HG03378 (cell line): ENCODE measurements around the gene SHLD3.
"Not testable (repeated sequence)": the region's sequence is repeated elsewhere in the genome, so short reads cannot be mapped to it uniquely, and the experiment has no call there.

Experiments
- ATAC-seq: cut with Tn5 transposase; IDR thresholded peaks from one replicate; pipeline ENCODE4 v1.9.1; 2021; ENCODE audit warnings: mild to moderate bottlenecking, moderate library complexity; ENCODE audit not compliant: unreplicated experiment

The SHLD3 gene

DNA sequence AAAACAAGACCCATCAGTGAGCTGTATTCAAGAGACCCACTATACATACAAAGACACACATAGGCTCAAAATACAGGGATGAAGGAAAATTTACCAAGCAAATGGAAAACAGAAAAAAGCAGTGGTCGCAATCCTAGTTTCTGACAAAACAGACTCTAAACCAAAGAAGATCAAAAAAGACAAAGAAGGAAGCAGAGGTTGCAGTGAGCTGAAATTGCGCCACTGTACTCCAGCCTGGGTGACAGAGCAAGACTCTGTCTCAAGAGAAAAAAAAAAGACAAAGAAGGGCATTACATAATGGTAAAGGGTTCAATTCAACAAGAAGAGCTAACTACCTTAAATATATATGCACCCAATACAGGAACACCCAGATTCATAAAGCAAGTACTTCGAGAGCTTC, 51.2 kb downstream of the SHLD3 start:
- ATAC-seq, result not testable (repeated sequence)
